Measurements from ENCODE around the gene P3H4.

DNA sequence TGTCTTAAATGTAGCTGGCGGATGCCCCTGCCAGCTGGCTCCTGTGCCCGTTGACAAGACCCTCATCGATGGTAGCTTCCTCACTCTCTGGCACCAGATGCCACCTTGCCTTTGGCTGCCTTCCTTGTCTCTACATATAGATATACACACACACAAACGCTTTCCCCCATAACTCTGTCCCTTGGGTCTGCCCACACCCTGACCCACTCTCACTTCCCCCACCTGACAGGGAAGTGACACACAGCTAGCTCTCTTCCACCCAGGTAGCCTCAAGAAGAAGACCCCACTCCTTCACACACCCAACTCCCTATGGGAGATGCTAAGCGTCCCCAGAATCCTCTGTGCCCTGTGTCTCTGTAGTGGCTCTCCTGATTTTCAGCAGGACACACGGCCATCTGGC lies 50.9 kb downstream of the P3H4 start:
- no peak for TF ChIP-seq POLR2A (IDR thresholded peaks at IDR 0.05)
- TF ChIP-seq CTCF (IDR thresholded peaks at IDR 0.05) = no peak
